Ishikawa (cell line): ENCODE data around the gene C2orf49.

Experiments used
- CEBPB ChIP-seq: IDR thresholded peaks from 2 replicates; pipeline ENCODE4 v1.6.1; 2012
- CREB1 ChIP-seq: IDR thresholded peaks from 2 replicates; pipeline ENCODE4 v1.6.1; 2012; ENCODE audit warnings: low read depth
- EGR1 ChIP-seq: IDR thresholded peaks from 2 replicates; pipeline ENCODE4 v1.6.1; 2012
- EP300 ChIP-seq: IDR thresholded peaks from 2 replicates; pipeline ENCODE4 v1.6.1; 2012; ENCODE audit warnings: borderline replicate concordance
- FOXM1 ChIP-seq: IDR thresholded peaks from 2 replicates; pipeline ENCODE4 v1.6.1; 2012; ENCODE audit warnings: low read depth, borderline replicate concordance
- NFIC ChIP-seq: IDR thresholded peaks from 2 replicates; pipeline ENCODE4 v1.6.1; 2012
- RAD21 ChIP-seq: IDR thresholded peaks from 2 replicates; pipeline ENCODE4 v1.6.1; 2012; ENCODE audit warnings: low read depth
- TAF1 ChIP-seq: IDR thresholded peaks from 2 replicates; pipeline ENCODE4 v1.6.1; 2012; ENCODE audit warnings: low read depth, mild to moderate bottlenecking
- TCF12 ChIP-seq: IDR thresholded peaks from 2 replicates; pipeline ENCODE4 v1.6.1; 2012; ENCODE audit warnings: low read depth
- TEAD4 ChIP-seq: IDR thresholded peaks from 2 replicates; pipeline ENCODE4 v1.6.1; 2012
- YY1 ChIP-seq: IDR thresholded peaks from 2 replicates; pipeline ENCODE4 v1.6.1; 2012; ENCODE audit warnings: low read depth
- ZBTB7A ChIP-seq: IDR thresholded peaks from 2 replicates; pipeline ENCODE4 v1.6.1; 2012; ENCODE audit warnings: low read depth
- TF ChIP-seq, protein P1 (sequence below): IDR thresholded peaks from 2 replicates; pipeline ENCODE4 v1.6.1; 2012
- TF ChIP-seq, protein P2 (sequence below): IDR thresholded peaks from 2 replicates; pipeline ENCODE4 v1.6.1; 2012
- TF ChIP-seq, protein P3 (sequence below): IDR thresholded peaks from 2 replicates; pipeline ENCODE4 v1.6.1; 2012; ENCODE audit warnings: low read depth, mild to moderate bottlenecking

C2orf49 gene

DNA sequence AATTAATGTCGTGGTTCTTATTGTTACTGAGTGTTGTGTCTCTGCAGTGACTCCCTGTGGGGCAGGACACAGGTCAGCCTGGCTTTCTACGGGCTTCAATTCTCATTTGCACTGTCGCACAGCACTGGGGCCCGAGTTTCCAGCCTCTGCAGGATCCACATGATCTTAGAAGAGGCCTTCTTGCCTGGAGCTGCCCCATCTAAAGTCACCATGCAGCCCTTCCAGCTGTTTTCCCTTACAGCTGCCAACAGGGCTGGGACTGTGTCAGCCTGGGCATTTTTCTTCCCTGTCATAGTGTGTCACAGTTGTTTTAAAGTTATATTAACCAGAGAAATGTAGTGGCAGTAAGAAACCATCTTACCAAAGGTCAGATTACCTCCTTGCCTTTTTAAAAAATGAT is 34.5 kb downstream of the C2orf49 start:
- TF ChIP-seq EP300: no peak
- no peak for TF ChIP-seq TAF1
- TF ChIP-seq YY1: no peak
- TF ChIP-seq RAD21: no peak
- TF ChIP-seq NFIC: no peak
- no peak for TF ChIP-seq CEBPB
- TF ChIP-seq, protein P1, sequence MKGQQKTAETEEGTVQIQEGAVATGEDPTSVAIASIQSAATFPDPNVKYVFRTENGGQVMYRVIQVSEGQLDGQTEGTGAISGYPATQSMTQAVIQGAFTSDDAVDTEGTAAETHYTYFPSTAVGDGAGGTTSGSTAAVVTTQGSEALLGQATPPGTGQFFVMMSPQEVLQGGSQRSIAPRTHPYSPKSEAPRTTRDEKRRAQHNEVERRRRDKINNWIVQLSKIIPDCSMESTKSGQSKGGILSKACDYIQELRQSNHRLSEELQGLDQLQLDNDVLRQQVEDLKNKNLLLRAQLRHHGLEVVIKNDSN: no peak
- TF ChIP-seq ZBTB7A: no peak
- TF ChIP-seq, protein P2, sequence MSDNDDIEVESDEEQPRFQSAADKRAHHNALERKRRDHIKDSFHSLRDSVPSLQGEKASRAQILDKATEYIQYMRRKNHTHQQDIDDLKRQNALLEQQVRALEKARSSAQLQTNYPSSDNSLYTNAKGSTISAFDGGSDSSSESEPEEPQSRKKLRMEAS: no peak
- TF ChIP-seq, protein P3, sequence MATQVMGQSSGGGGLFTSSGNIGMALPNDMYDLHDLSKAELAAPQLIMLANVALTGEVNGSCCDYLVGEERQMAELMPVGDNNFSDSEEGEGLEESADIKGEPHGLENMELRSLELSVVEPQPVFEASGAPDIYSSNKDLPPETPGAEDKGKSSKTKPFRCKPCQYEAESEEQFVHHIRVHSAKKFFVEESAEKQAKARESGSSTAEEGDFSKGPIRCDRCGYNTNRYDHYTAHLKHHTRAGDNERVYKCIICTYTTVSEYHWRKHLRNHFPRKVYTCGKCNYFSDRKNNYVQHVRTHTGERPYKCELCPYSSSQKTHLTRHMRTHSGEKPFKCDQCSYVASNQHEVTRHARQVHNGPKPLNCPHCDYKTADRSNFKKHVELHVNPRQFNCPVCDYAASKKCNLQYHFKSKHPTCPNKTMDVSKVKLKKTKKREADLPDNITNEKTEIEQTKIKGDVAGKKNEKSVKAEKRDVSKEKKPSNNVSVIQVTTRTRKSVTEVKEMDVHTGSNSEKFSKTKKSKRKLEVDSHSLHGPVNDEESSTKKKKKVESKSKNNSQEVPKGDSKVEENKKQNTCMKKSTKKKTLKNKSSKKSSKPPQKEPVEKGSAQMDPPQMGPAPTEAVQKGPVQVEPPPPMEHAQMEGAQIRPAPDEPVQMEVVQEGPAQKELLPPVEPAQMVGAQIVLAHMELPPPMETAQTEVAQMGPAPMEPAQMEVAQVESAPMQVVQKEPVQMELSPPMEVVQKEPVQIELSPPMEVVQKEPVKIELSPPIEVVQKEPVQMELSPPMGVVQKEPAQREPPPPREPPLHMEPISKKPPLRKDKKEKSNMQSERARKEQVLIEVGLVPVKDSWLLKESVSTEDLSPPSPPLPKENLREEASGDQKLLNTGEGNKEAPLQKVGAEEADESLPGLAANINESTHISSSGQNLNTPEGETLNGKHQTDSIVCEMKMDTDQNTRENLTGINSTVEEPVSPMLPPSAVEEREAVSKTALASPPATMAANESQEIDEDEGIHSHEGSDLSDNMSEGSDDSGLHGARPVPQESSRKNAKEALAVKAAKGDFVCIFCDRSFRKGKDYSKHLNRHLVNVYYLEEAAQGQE: no peak
- no peak for TF ChIP-seq TCF12
- no peak for TF ChIP-seq CREB1
- TF ChIP-seq EGR1: no peak

DNA sequence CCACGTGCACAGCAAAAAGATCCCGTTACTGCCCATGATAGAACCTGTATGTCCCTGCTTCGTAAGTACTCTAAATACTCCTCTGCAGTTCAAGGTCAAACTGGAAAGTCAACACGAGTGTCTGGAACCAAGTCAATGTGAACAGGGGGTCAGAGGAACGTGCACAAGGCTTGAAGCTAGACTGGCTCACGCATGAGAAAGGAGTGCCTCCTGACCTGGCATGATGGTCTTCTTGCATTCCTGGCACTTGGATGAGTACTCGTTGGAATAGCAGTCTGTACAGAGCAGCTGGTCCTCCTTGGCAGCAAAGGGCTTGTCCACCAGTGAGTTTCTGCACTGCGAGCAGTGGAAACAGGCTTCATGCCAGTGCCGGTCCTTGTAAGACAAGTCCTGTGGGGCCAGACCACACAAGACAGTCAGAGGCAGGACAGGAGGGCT is 36.0 kb downstream of the C2orf49 start:
- TF ChIP-seq YY1 (no peak), NFIC (no peak), CEBPB (no peak), EP300 (no peak), TAF1 (no peak), RAD21 (no peak), TEAD4 (no peak), CREB1 (no peak), EGR1 (no peak), ZBTB7A (no peak)
- TF ChIP-seq, protein P1: no peak
- TF ChIP-seq, protein P2: no peak
- TF ChIP-seq, protein P3: no peak

DNA sequence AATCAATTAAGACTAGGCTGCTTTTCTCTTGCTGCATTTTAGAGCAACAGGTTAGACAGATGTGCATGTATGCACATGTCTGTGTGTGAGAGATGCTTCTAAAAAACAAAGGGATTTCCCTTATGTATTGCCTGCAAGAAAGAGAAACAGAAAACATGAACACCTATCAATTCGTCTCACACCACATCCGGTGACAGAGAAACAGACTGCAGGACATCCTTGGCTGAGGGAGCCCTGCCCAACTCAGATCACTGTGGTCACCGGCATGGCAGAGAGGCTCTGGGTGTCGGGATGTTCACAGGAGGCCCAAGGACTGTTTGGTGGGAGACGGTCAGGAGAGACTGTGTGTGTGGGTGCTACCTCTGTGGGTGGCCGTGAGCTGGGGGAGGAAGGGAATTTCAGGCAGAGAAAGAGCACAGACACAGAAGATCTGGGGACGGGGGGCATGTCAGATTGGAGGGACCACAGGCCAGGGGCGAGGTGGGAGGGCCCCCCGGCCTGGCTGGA is 36.6 kb downstream of the C2orf49 start:
- TF ChIP-seq EP300 (no peak), RAD21 (no peak)

DNA sequence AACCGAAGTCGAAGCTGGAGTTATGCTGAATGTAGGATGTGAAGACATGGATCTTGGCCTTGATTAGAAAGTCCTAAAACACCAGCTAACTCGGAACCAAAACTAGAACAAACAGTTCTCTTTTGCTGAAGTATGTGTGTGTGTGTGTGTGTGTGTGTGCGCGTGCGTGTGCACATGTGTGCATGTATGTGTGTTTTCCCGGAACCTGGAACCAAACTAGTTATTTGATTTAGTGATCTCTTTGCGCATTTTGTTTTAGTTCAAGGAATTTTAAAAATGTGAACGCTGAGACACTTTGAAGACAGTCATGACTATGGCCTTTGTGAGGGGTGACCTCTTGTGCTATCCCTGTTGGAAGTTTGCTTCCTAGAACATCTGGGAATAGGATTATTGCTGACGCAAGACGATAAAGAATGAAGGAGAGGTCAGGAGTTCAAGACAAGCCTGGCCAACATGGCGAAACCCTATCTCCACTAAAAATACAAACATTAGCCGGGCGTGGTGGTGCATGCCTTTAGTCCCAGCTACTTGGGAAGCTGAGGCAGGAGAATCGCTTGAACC is 37.7 kb downstream of the C2orf49 start:
- TF ChIP-seq, protein P2: no peak

DNA sequence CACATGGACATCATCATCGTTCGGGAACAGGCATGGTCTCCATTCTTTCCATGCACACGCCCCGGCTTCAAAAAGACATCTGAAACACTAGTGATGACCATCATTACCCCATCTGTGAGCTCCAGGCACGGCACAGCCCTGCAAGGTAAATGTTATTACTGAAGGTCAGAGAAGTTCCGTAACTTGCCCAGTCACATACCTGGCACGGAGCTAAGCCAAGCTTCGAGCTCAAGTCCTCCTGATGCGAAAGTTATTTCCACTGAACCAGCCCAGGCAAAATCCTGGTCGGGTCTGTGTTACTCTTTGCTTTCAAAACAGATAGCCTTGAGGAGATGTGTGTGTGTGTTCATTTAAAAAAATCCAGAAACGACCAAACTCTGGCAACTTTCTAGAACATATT is 38.7 kb downstream of the C2orf49 start:
- TF ChIP-seq YY1: no peak
- no peak for TF ChIP-seq EP300
- no peak for TF ChIP-seq TAF1
- no peak for TF ChIP-seq TCF12
- TF ChIP-seq RAD21: no peak
- TF ChIP-seq NFIC: no peak
- TF ChIP-seq, protein P3: no peak
- TF ChIP-seq, protein P1: no peak
- TF ChIP-seq EGR1: no peak
- TF ChIP-seq FOXM1: no peak
- TF ChIP-seq CEBPB: no peak
